GM23338 (cell line): ENCODE results near the gene DIP2C. TPM values are rescaled to one million over a fixed set of nuclear protein-coding genes. Genes with fewer than 3 reads are reported as not detected.

Experiments
- ATAC-seq: fragments of 200-7000 bp; cut with Tn5 transposase; 3 replicates; pipeline ENCODE4 v1.9.1; 2020
- DNase-seq: peaks from one replicate; pipeline ENCODE4 v3.0.0-alpha.2; 2015; ENCODE audit warnings: low spot score
- H2AFZ ChIP-seq: fragments of 200-600 bp; sonication (generic); 2 replicates; pipeline ENCODE4 v1.8.0; 2016; ENCODE audit warnings: antibody characterized with exemption, mild to moderate bottlenecking, moderate library complexity
- H3F3A ChIP-seq: fragments of 200-600 bp; sonication (generic); replicated peaks from 2 replicates; pipeline ENCODE4 v1.8.0; 2017; ENCODE audit warnings: antibody characterized with exemption, mixed run types, low read depth
- H3K27ac ChIP-seq: fragments of 200-600 bp; sonication (generic); 2 replicates; pipeline ENCODE4 v1.6.1; 2016; ENCODE audit warnings: low read depth
- H3K27me3 ChIP-seq: fragments of 200-600 bp; sonication (generic); 2 replicates; pipeline ENCODE4 v1.8.0; 2016; ENCODE audit warnings: mild to moderate bottlenecking, mixed run types, moderate library complexity; ENCODE audit not compliant: insufficient read depth
- H3K36me3 ChIP-seq: fragments of 200-600 bp; sonication (generic); 2 replicates; pipeline ENCODE4 v1.8.0; 2016; ENCODE audit warnings: mild to moderate bottlenecking; ENCODE audit not compliant: insufficient read depth
- H3K4me1 ChIP-seq: fragments of 200-600 bp; sonication (generic); 2 replicates; pipeline ENCODE4 v1.8.0; 2016; ENCODE audit warnings: mild to moderate bottlenecking, moderate library complexity; ENCODE audit not compliant: insufficient read depth
- H3K4me2 ChIP-seq: fragments of 200-600 bp; sonication (generic); 2 replicates; pipeline ENCODE4 v1.7.1; 2017; ENCODE audit warnings: mixed run types
- H3K4me3 ChIP-seq: fragments of 200-600 bp; sonication (generic); 2 replicates; pipeline ENCODE4 v1.6.1; 2016; ENCODE audit warnings: mixed run types
- H3K79me2 ChIP-seq: fragments of 200-600 bp; sonication (generic); replicated peaks from 2 replicates; pipeline ENCODE4 v1.8.0; 2017; ENCODE audit warnings: mild to moderate bottlenecking; ENCODE audit not compliant: insufficient read depth
- H3K9me2 ChIP-seq: fragments of 200-600 bp; sonication (generic); 2 replicates; pipeline ENCODE4 v1.8.0; 2017; ENCODE audit not compliant: insufficient read depth
- H4K20me1 ChIP-seq: fragments of 200-600 bp; sonication (generic); replicated peaks from 2 replicates; pipeline ENCODE4 v1.8.0; 2017; ENCODE audit warnings: mild to moderate bottlenecking; ENCODE audit not compliant: insufficient read depth
- H3K27ac Mint-ChIP-seq: 2 replicates; pipeline ENCODE4 v1.8.0; 2020; ENCODE audit warnings: inconsistent platforms, mild to moderate bottlenecking, moderate library complexity, mixed read lengths
- H3K27me3 Mint-ChIP-seq: 3 replicates; pipeline ENCODE4 v1.8.0; 2022; ENCODE audit warnings: low read depth, mild to moderate bottlenecking, moderate library complexity, mixed read lengths, inconsistent platforms; ENCODE audit not compliant: insufficient read depth, poor library complexity
- H3K36me3 Mint-ChIP-seq: 3 replicates; pipeline ENCODE4 v1.8.0; 2021; ENCODE audit warnings: low read depth, mild to moderate bottlenecking, inconsistent platforms, moderate library complexity, mixed read lengths
- H3K4me1 Mint-ChIP-seq: 3 replicates; pipeline ENCODE4 v1.8.0; 2020; ENCODE audit warnings: mild to moderate bottlenecking, inconsistent platforms, mixed read lengths
- H3K4me3 Mint-ChIP-seq: 3 replicates; pipeline ENCODE4 v1.8.0; 2021; ENCODE audit warnings: moderate library complexity, mild to moderate bottlenecking, inconsistent platforms, mixed read lengths
- H3K9me3 Mint-ChIP-seq: 3 replicates; pipeline ENCODE4 v1.8.0; 2020; ENCODE audit warnings: moderate library complexity, mild to moderate bottlenecking, inconsistent platforms, mixed read lengths
- ETS1 ChIP-seq: IDR thresholded peaks from 2 replicates; pipeline ENCODE4 v1.6.1; 2016; ENCODE audit warnings: antibody characterized with exemption
- JUNB ChIP-seq: IDR thresholded peaks from one replicate; pipeline ENCODE4 v1.6.1; 2016; ENCODE audit warnings: antibody characterized with exemption; ENCODE audit not compliant: unreplicated experiment
- STAT1 ChIP-seq: IDR thresholded peaks from one replicate; pipeline ENCODE4 v1.6.1; 2016; ENCODE audit warnings: antibody characterized with exemption; ENCODE audit not compliant: unreplicated experiment
- polyA plus RNA-seq: library from polyadenylated mRNA; unstranded; fragments of >200 nt; fragmentation: Nextera tagmentation; extraction: Ambion mirVana; gene quantifications from 2 replicates; pipeline ENCODE4 v1.2.1, GENCODE V29; 2016
- total RNA-seq: library from RNA; depleted of rRNA; stranded (reverse); fragments of >200 nt; shearing (Covaris generic); gene quantifications from 2 replicates; pipeline ENCODE4 v1.2.3, GENCODE V29; 2014
- TF ChIP-seq, protein P1 (sequence below): fragments of 250-450 bp; sonication (Bioruptor Pico); IDR thresholded peaks from 2 replicates; pipeline ENCODE4 v1.5.0; 2020; ENCODE audit warnings: mild to moderate bottlenecking, moderate library complexity

Gene DIP2C
- total and polyA plus RNA-seq, 2 experiments from 2014 or later = 5.1 to 7.7 TPM

GRCh38 chr10:525565-526315, 163.7 kb downstream of the DIP2C start (continued):
- TF ChIP-seq, protein P1, sequence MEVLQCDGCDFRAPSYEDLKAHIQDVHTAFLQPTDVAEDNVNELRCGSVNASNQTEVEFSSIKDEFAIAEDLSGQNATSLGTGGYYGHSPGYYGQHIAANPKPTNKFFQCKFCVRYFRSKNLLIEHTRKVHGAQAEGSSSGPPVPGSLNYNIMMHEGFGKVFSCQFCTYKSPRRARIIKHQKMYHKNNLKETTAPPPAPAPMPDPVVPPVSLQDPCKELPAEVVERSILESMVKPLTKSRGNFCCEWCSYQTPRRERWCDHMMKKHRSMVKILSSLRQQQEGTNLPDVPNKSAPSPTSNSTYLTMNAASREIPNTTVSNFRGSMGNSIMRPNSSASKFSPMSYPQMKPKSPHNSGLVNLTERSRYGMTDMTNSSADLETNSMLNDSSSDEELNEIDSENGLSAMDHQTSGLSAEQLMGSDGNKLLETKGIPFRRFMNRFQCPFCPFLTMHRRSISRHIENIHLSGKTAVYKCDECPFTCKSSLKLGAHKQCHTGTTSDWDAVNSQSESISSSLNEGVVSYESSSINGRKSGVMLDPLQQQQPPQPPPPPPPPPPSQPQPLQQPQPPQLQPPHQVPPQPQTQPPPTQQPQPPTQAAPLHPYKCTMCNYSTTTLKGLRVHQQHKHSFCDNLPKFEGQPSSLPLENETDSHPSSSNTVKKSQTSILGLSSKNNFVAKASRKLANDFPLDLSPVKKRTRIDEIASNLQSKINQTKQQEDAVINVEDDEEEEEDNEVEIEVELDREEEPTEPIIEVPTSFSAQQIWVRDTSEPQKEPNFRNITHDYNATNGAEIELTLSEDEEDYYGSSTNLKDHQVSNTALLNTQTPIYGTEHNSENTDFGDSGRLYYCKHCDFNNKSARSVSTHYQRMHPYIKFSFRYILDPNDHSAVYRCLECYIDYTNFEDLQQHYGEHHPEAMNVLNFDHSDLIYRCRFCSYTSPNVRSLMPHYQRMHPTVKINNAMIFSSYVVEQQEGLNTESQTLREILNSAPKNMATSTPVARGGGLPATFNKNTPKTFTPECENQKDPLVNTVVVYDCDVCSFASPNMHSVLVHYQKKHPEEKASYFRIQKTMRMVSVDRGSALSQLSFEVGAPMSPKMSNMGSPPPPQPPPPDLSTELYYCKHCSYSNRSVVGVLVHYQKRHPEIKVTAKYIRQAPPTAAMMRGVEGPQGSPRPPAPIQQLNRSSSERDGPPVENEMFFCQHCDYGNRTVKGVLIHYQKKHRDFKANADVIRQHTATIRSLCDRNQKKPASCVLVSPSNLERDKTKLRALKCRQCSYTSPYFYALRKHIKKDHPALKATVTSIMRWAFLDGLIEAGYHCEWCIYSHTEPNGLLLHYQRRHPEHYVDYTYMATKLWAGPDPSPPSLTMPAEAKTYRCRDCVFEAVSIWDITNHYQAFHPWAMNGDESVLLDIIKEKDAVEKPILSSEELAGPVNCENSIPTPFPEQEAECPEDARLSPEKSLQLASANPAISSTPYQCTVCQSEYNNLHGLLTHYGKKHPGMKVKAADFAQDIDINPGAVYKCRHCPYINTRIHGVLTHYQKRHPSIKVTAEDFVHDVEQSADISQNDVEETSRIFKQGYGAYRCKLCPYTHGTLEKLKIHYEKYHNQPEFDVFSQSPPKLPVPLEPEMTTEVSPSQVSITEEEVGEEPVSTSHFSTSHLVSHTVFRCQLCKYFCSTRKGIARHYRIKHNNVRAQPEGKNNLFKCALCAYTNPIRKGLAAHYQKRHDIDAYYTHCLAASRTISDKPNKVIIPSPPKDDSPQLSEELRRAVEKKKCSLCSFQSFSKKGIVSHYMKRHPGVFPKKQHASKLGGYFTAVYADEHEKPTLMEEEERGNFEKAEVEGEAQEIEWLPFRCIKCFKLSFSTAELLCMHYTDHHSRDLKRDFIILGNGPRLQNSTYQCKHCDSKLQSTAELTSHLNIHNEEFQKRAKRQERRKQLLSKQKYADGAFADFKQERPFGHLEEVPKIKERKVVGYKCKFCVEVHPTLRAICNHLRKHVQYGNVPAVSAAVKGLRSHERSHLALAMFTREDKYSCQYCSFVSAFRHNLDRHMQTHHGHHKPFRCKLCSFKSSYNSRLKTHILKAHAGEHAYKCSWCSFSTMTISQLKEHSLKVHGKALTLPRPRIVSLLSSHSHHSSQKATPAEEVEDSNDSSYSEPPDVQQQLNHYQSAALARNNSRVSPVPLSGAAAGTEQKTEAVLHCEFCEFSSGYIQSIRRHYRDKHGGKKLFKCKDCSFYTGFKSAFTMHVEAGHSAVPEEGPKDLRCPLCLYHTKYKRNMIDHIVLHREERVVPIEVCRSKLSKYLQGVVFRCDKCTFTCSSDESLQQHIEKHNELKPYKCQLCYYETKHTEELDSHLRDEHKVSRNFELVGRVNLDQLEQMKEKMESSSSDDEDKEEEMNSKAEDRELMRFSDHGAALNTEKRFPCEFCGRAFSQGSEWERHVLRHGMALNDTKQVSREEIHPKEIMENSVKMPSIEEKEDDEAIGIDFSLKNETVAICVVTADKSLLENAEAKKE (CRISPR knock-in tag) = no peak

- Histone ChIP-seq H3K27ac (no peak overlapping the region), H3K27me3 (no peaks in the 10 kb centered on the region), H4K20me1 (no peaks in the 10 kb centered on the region; the same call in none of the 2 replicates), H2AFZ (no peak overlapping the region), H3K9me2 (no peaks in the 10 kb centered on the region), H3K36me3 (no peaks in the 10 kb centered on the region), H3F3A (no peaks in the 10 kb centered on the region), H3K4me1 (no peaks in the 10 kb centered on the region), H3K4me3 (no peak overlapping the region), H3K4me2 (no peak overlapping the region), H3K79me2 (peaks cover 6% of the 10 kb centered on the region; the same call in 1 of the 2 replicates)
- no peak overlapping the region for H3K27ac Mint-ChIP-seq
- peaks cover 6% of the 10 kb centered on the region for H3K27me3 Mint-ChIP-seq
- H3K4me1 Mint-ChIP-seq = peaks cover 29% of the 10 kb centered on the region
- TF ChIP-seq JUNB (no peak), ETS1 (no peak), STAT1 (no peak)
- no peaks in the 10 kb centered on the region for H3K9me3 Mint-ChIP-seq
- H3K36me3 Mint-ChIP-seq = no peaks in the 10 kb centered on the region
- no peak for DNase-seq
- ATAC-seq = no peak
- H3K4me3 Mint-ChIP-seq = no peak overlapping the region
Measured at GRCh38 chr10:523925-524324, 165.5 kb downstream of the DIP2C start.
